ENCODE measurements around the gene SENP2. TPM values are rescaled to one million over a fixed set of nuclear protein-coding genes. Genes with fewer than 3 reads are reported as not detected.

The SENP2 gene
- total RNA-seq, 2 experiments from 2014 or later: 29.2 to 29.6 TPM

GRCh38 chr3:185594073-185594472, 8.0 kb downstream of the SENP2 start:
- peaks cover 11% of the 10 kb centered on the region for H3K36me3 Mint-ChIP-seq
- ChIA-PET POLR2A (no interaction called here), CTCF (interaction anchor here (0.6 to 1.4 kb wide), 2 partner anchors 19 to 40 kb away, joined by 3 read pairs; no protein-coding TSS in a partner anchor)
- no peaks in the 10 kb centered on the region for H3K27me3 Mint-ChIP-seq
- H3K27ac Mint-ChIP-seq: no peak overlapping the region
- DNase-seq: no peak
- no peaks in the 10 kb centered on the region for H3K9me3 Mint-ChIP-seq
- no peak overlapping the region for H3K4me3 Mint-ChIP-seq
- intact Hi-C loops (cut with micrococcal nuclease): no loop called here
- H3K4me1 Mint-ChIP-seq (ENCODE audit: low read depth): peaks cover 5% of the 10 kb centered on the region

GRCh38 chr3:185595526-185595925, 9.4 kb downstream of the SENP2 start:
- POLR2A ChIA-PET: no interaction called here
- intact Hi-C loops (cut with micrococcal nuclease): no loop called here
- Mint-ChIP-seq H3K27ac (no peak overlapping the region), H3K4me1 (ENCODE audit: low read depth) (peaks cover 2% of the 10 kb centered on the region), H3K36me3 (peaks cover 15% of the 10 kb centered on the region), H3K9me3 (no peaks in the 10 kb centered on the region), H3K4me3 (no peak overlapping the region), H3K27me3 (no peaks in the 10 kb centered on the region)
- CTCF ChIA-PET: interaction anchor here (1.3 kb wide), 1 partner anchor 20 kb away, joined by 4 read pairs; no protein-coding TSS in a partner anchor
- no peak for DNase-seq

GRCh38 chr3:185605566-185605965, 19.5 kb downstream of the SENP2 start:
- no peaks in the 10 kb centered on the region for H3K9me3 Mint-ChIP-seq
- no peak for DNase-seq
- no peak overlapping the region for H3K27ac Mint-ChIP-seq
- ChIA-PET CTCF (interaction anchor here (0.8 kb wide), 1 partner anchor 9 kb away, joined by 5 read pairs; no protein-coding TSS in a partner anchor), POLR2A (no interaction called here)
- H3K27me3 Mint-ChIP-seq: no peaks in the 10 kb centered on the region
- intact Hi-C loops (cut with micrococcal nuclease): no loop called here
- no peak overlapping the region for H3K4me3 Mint-ChIP-seq
- H3K36me3 Mint-ChIP-seq: peaks cover 32% of the 10 kb centered on the region
- H3K4me1 Mint-ChIP-seq (ENCODE audit: low read depth): no peaks in the 10 kb centered on the region

- no peak for DNase-seq
- no peak overlapping the region for H3K27ac Mint-ChIP-seq
- H3K4me1 Mint-ChIP-seq (ENCODE audit: low read depth): no peaks in the 10 kb centered on the region
- ChIA-PET CTCF (no interaction called here), POLR2A (no interaction called here)
- no peak overlapping the region for H3K4me3 Mint-ChIP-seq
- no peaks in the 10 kb centered on the region for H3K9me3 Mint-ChIP-seq
- peaks cover 29% of the 10 kb centered on the region for H3K36me3 Mint-ChIP-seq
- intact Hi-C loops (cut with micrococcal nuclease): no loop called here
- H3K27me3 Mint-ChIP-seq: no peaks in the 10 kb centered on the region
These were observed 20.1 kb downstream of the SENP2 start for GRCh38 chr3:185606196-185606595.

GRCh38 chr3:185613016-185613415, 26.9 kb downstream of the SENP2 start:
- peaks cover 8% of the 10 kb centered on the region for H3K4me1 Mint-ChIP-seq (ENCODE audit: low read depth)
- no peak for DNase-seq
- no peak overlapping the region for H3K4me3 Mint-ChIP-seq
- H3K27ac Mint-ChIP-seq: peak overlapping the region; percentile 40
- intact Hi-C loops (cut with micrococcal nuclease): no loop called here
- ChIA-PET CTCF (no interaction called here), POLR2A (interaction anchor here (0.9 kb wide), 1 partner anchor 9 kb away, joined by 3 read pairs; no protein-coding TSS in a partner anchor)
- no peaks in the 10 kb centered on the region for H3K9me3 Mint-ChIP-seq
- peaks cover 26% of the 10 kb centered on the region for H3K36me3 Mint-ChIP-seq
- no peaks in the 10 kb centered on the region for H3K27me3 Mint-ChIP-seq

GRCh38 chr3:185623939-185624665, 38.0 kb downstream of the SENP2 start:
- H3K9me3 Mint-ChIP-seq: no peaks in the 10 kb centered on the region
- intact Hi-C loops (cut with micrococcal nuclease): no loop called here
- POLR2A ChIA-PET: no interaction called here
- DNase-seq: no peak
- H3K27ac Mint-ChIP-seq: no peak overlapping the region
- H3K4me3 Mint-ChIP-seq: no peak overlapping the region
- peaks cover 22% of the 10 kb centered on the region for H3K36me3 Mint-ChIP-seq
- no peaks in the 10 kb centered on the region for H3K27me3 Mint-ChIP-seq
- CTCF ChIA-PET: no interaction called here
- no peaks in the 10 kb centered on the region for H3K4me1 Mint-ChIP-seq (ENCODE audit: low read depth)

- no peaks in the 10 kb centered on the region for H3K27me3 Mint-ChIP-seq
- intact Hi-C loops (cut with micrococcal nuclease): no loop called here
- H3K4me3 Mint-ChIP-seq: no peak overlapping the region
- H3K36me3 Mint-ChIP-seq: peaks cover 22% of the 10 kb centered on the region
- CTCF ChIA-PET: interaction anchor here (0.6 kb wide), 1 partner anchor 83 kb away, joined by 3 read pairs; no protein-coding TSS in a partner anchor
- no peak for DNase-seq
- H3K27ac Mint-ChIP-seq: no peak overlapping the region
- no peaks in the 10 kb centered on the region for H3K9me3 Mint-ChIP-seq
- no peaks in the 10 kb centered on the region for H3K4me1 Mint-ChIP-seq (ENCODE audit: low read depth)
- POLR2A ChIA-PET: no interaction called here
These were observed 39.7 kb downstream of the SENP2 start for GRCh38 chr3:185625784-185626183.

GRCh38 chr3:185629554-185630181, 43.6 kb downstream of the SENP2 start:
- Mint-ChIP-seq H3K4me3 (no peak overlapping the region), H3K27me3 (no peaks in the 10 kb centered on the region), H3K4me1 (ENCODE audit: low read depth) (peaks cover 4% of the 10 kb centered on the region), H3K36me3 (peaks cover 16% of the 10 kb centered on the region), H3K9me3 (no peaks in the 10 kb centered on the region), H3K27ac (no peak overlapping the region)
- intact Hi-C loops (cut with micrococcal nuclease): no loop called here
- ChIA-PET CTCF (interaction anchor here (0.6 kb wide), 1 partner anchor 1194 kb away, joined by 3 read pairs; no protein-coding TSS in a partner anchor), POLR2A (interaction anchor here (1.4 kb wide), 1 partner anchor 44 kb away, joined by 3 read pairs; the partner anchor contains the start of gene SENP2)
- DNase-seq: no peak

GRCh38 chr3:185630182-185630622, 44.1 kb downstream of the SENP2 start:
- H3K4me3 Mint-ChIP-seq: no peak overlapping the region
- intact Hi-C loops (cut with micrococcal nuclease): no loop called here
- no peak overlapping the region for H3K27ac Mint-ChIP-seq
- no peak for DNase-seq
- peaks cover 16% of the 10 kb centered on the region for H3K36me3 Mint-ChIP-seq
- POLR2A ChIA-PET: interaction anchor here (1.4 kb wide), 1 partner anchor 45 kb away, joined by 3 read pairs; the partner anchor contains the start of gene SENP2
- no peaks in the 10 kb centered on the region for H3K27me3 Mint-ChIP-seq
- H3K4me1 Mint-ChIP-seq (ENCODE audit: low read depth): peaks cover 4% of the 10 kb centered on the region
- CTCF ChIA-PET: interaction anchor here (0.5 to 0.6 kb wide), 2 partner anchors 58 to 1195 kb away, joined by 3 to 4 read pairs; no protein-coding TSS in a partner anchor
- H3K9me3 Mint-ChIP-seq: no peaks in the 10 kb centered on the region

GRCh38 chr3:185631108-185631507, 45.0 kb downstream of the SENP2 start:
- peaks cover 11% of the 10 kb centered on the region for H3K36me3 Mint-ChIP-seq
- no peak overlapping the region for H3K4me3 Mint-ChIP-seq
- no peaks in the 10 kb centered on the region for H3K9me3 Mint-ChIP-seq
- CTCF ChIA-PET: no interaction called here
- POLR2A ChIA-PET: interaction anchor here (1.4 kb wide), 1 partner anchor 46 kb away, joined by 3 read pairs; the partner anchor contains the start of gene SENP2
- H3K27ac Mint-ChIP-seq: no peak overlapping the region
- intact Hi-C loops (cut with micrococcal nuclease): no loop called here
- DNase-seq: no peak
- H3K27me3 Mint-ChIP-seq: no peaks in the 10 kb centered on the region
- peaks cover 4% of the 10 kb centered on the region for H3K4me1 Mint-ChIP-seq (ENCODE audit: low read depth)

- Mint-ChIP-seq H3K4me3 (no peak overlapping the region), H3K36me3 (peaks cover 10% of the 10 kb centered on the region)
- CTCF ChIA-PET: no interaction called here
These were observed 45.6 kb downstream of the SENP2 start for GRCh38 chr3:185631508-185632206.

GRCh38 chr3:185632996-185633395, 46.9 kb downstream of the SENP2 start:
- H3K4me3 Mint-ChIP-seq: no peak overlapping the region
- POLR2A ChIA-PET: interaction anchor here (0.5 kb wide), 1 partner anchor 379 kb away, joined by 3 read pairs; the partner anchor contains the start of gene EHHADH
- H3K9me3 Mint-ChIP-seq: no peaks in the 10 kb centered on the region
- intact Hi-C loops (cut with micrococcal nuclease): no loop called here
- H3K36me3 Mint-ChIP-seq: peaks cover 5% of the 10 kb centered on the region
- H3K4me1 Mint-ChIP-seq (ENCODE audit: low read depth): peaks cover 4% of the 10 kb centered on the region
- peak; percentile 15 for DNase-seq
- CTCF ChIA-PET: interaction anchor here (1.1 to 1.7 kb wide), 2 partner anchors 27 to 45 kb away, joined by 3 to 8 read pairs; no protein-coding TSS in a partner anchor
- no peaks in the 10 kb centered on the region for H3K27me3 Mint-ChIP-seq
- no peak overlapping the region for H3K27ac Mint-ChIP-seq

More at GRCh38 chr3:185631508-185632206, 45.6 kb downstream of the SENP2 start:
- Mint-ChIP-seq H3K27me3 (no peaks in the 10 kb centered on the region), H3K9me3 (no peaks in the 10 kb centered on the region), H3K27ac (no peak overlapping the region), H3K4me1 (ENCODE audit: low read depth) (peaks cover 4% of the 10 kb centered on the region)
- intact Hi-C loops (cut with micrococcal nuclease): no loop called here
- DNase-seq: no peak
- POLR2A ChIA-PET: no interaction called here

Data from activated CD4-positive, alpha-beta memory T cell treated with anti-CD3 and anti-CD28 coated beads for 36 hours (primary cell).